WTC11 (cell line): ENCODE results near the gene ATP6V0E1.

ENCODE experiments used
- ATF2 ChIP-seq: sonication (generic); formaldehyde crosslinking; IDR thresholded peaks from 2 replicates; pipeline ENCODE4 v1.8.1; 2022; ENCODE audit warnings: low read depth, missing genetic modification reagents, borderline replicate concordance
- ESRRA ChIP-seq: sonication (generic); formaldehyde crosslinking; IDR thresholded peaks from 2 replicates; pipeline ENCODE4 v1.8.1; 2022; ENCODE audit warnings: mild to moderate bottlenecking, missing genetic modification reagents, borderline replicate concordance
- HMGXB4 ChIP-seq: sonication (generic); formaldehyde crosslinking; IDR thresholded peaks from 2 replicates; pipeline ENCODE4 v1.8.1; 2023; ENCODE audit warnings: mild to moderate bottlenecking, moderate library complexity, missing genetic modification reagents
- MYBL2 ChIP-seq: sonication (generic); formaldehyde crosslinking; IDR thresholded peaks from 2 replicates; pipeline ENCODE4 v1.8.1; 2023; ENCODE audit warnings: mild to moderate bottlenecking, moderate library complexity, missing genetic modification reagents
- NFYB ChIP-seq: sonication (generic); formaldehyde crosslinking; conservative IDR thresholded peaks from 2 replicates; pipeline ENCODE4 v1.8.0; 2022; ENCODE audit warnings: low read depth, missing genetic modification reagents
- NR3C1 ChIP-seq: sonication (generic); formaldehyde crosslinking; conservative IDR thresholded peaks from 2 replicates; pipeline ENCODE4 v1.8.1; 2023; ENCODE audit warnings: low read depth, mild to moderate bottlenecking, missing genetic modification reagents
- STAT6 ChIP-seq: sonication (generic); formaldehyde crosslinking; conservative IDR thresholded peaks from 2 replicates; pipeline ENCODE4 v1.8.1; 2023; ENCODE audit warnings: mild to moderate bottlenecking, low read depth, missing genetic modification reagents, moderate library complexity
- ZNF138 ChIP-seq: sonication (generic); formaldehyde crosslinking; conservative IDR thresholded peaks from 2 replicates; pipeline ENCODE4 v1.8.1; 2022; ENCODE audit warnings: mild to moderate bottlenecking, moderate library complexity, missing genetic modification reagents
- TF ChIP-seq, protein P1 (sequence below): fragments of 200-600 bp; IDR thresholded peaks from 2 replicates; pipeline ENCODE4 v1.8.0; 2022; ENCODE audit warnings: antibody characterized with exemption
- TF ChIP-seq, protein P2 (sequence below): sonication (generic); formaldehyde crosslinking; IDR thresholded peaks from 2 replicates; pipeline ENCODE4 v1.8.0; 2022; ENCODE audit warnings: mild to moderate bottlenecking, missing genetic modification reagents
- TF ChIP-seq, protein P3 (sequence below): sonication (generic); formaldehyde crosslinking; IDR thresholded peaks from 2 replicates; pipeline ENCODE4 v1.8.0; 2022; ENCODE audit warnings: mild to moderate bottlenecking, missing genetic modification reagents

DNA sequence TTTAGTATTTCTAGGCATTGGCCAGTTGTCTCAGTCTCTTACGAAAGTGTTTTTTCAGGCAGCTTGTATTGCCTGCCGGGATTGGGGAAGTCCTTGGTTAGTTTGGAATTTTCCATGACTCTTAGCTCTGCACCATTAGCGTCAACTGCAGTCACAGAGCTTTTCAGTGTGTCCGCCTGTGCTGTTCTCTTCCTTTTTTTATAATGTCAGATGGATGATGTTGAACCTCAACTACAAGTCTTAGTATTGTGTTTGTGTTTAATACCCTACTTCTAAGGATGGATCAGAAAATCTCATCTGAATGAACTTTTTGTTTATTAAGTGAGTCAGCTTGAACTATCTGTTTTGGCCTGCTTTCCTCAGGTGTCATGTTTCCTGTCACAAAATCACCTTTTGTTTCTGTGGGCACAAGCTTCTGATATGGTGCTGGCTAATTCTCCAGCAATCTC lies 33.1 kb downstream of the ATP6V0E1 start:
- TF ChIP-seq, protein P1, sequence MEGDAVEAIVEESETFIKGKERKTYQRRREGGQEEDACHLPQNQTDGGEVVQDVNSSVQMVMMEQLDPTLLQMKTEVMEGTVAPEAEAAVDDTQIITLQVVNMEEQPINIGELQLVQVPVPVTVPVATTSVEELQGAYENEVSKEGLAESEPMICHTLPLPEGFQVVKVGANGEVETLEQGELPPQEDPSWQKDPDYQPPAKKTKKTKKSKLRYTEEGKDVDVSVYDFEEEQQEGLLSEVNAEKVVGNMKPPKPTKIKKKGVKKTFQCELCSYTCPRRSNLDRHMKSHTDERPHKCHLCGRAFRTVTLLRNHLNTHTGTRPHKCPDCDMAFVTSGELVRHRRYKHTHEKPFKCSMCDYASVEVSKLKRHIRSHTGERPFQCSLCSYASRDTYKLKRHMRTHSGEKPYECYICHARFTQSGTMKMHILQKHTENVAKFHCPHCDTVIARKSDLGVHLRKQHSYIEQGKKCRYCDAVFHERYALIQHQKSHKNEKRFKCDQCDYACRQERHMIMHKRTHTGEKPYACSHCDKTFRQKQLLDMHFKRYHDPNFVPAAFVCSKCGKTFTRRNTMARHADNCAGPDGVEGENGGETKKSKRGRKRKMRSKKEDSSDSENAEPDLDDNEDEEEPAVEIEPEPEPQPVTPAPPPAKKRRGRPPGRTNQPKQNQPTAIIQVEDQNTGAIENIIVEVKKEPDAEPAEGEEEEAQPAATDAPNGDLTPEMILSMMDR = no peak
- no peak for TF ChIP-seq NFYB (CRISPR knock-in tag)
- TF ChIP-seq ESRRA (CRISPR knock-in tag) = no peak
- no peak for TF ChIP-seq STAT6 (CRISPR knock-in tag)
- no peak for TF ChIP-seq ZNF138
- no peak for TF ChIP-seq HMGXB4 (CRISPR knock-in tag)
- TF ChIP-seq, protein P2, sequence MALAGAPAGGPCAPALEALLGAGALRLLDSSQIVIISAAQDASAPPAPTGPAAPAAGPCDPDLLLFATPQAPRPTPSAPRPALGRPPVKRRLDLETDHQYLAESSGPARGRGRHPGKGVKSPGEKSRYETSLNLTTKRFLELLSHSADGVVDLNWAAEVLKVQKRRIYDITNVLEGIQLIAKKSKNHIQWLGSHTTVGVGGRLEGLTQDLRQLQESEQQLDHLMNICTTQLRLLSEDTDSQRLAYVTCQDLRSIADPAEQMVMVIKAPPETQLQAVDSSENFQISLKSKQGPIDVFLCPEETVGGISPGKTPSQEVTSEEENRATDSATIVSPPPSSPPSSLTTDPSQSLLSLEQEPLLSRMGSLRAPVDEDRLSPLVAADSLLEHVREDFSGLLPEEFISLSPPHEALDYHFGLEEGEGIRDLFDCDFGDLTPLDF (CRISPR knock-in tag) = no peak
- no peak for TF ChIP-seq MYBL2
- TF ChIP-seq, protein P3, sequence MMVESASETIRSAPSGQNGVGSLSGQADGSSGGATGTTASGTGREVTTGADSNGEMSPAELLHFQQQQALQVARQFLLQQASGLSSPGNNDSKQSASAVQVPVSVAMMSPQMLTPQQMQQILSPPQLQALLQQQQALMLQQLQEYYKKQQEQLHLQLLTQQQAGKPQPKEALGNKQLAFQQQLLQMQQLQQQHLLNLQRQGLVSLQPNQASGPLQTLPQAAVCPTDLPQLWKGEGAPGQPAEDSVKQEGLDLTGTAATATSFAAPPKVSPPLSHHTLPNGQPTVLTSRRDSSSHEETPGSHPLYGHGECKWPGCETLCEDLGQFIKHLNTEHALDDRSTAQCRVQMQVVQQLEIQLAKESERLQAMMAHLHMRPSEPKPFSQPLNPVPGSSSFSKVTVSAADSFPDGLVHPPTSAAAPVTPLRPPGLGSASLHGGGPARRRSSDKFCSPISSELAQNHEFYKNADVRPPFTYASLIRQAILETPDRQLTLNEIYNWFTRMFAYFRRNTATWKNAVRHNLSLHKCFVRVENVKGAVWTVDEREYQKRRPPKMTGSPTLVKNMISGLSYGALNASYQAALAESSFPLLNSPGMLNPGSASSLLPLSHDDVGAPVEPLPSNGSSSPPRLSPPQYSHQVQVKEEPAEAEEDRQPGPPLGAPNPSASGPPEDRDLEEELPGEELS (CRISPR knock-in tag) = no peak
- TF ChIP-seq NR3C1 (CRISPR knock-in tag) = no peak
- TF ChIP-seq ATF2 (CRISPR knock-in tag) = no peak
